H9 (cell line): Measurements from ENCODE around the gene C1QTNF6. TPM values are rescaled to one million over a fixed set of nuclear protein-coding genes. Genes with fewer than 3 reads are reported as not detected.

Experiments
- DNase-seq: peaks from one replicate; pipeline ENCODE4 v3.0.0-alpha.2; 2017
- H2AFZ ChIP-seq: one replicate; pipeline ENCODE4 v1.6.1; 2013; ENCODE audit warnings: mild to moderate bottlenecking, low read length, control low read depth, moderate library complexity
- H2AK5ac ChIP-seq: 2 replicates; pipeline ENCODE4 v1.6.1; 2013; ENCODE audit warnings: low read length, control low read depth, mixed read lengths; ENCODE audit not compliant: insufficient read length
- H2BK120ac ChIP-seq: one replicate; pipeline ENCODE4 v1.6.1; 2013; ENCODE audit warnings: low read depth, mild to moderate bottlenecking, low read length, control low read depth, inconsistent platforms; ENCODE audit not compliant: poor library complexity, severe bottlenecking
- H2BK12ac ChIP-seq: 2 replicates; pipeline ENCODE4 v1.6.1; 2013; ENCODE audit warnings: low read length, control low read depth, mixed read lengths, low read depth; ENCODE audit not compliant: insufficient read length
- H2BK15ac ChIP-seq: 2 replicates; pipeline ENCODE4 v1.6.1; 2013; ENCODE audit warnings: low read depth, low read length, control low read depth
- H2BK20ac ChIP-seq: one replicate; pipeline ENCODE4 v1.6.1; 2013; ENCODE audit warnings: low read depth, mild to moderate bottlenecking, low read length, control low read depth, inconsistent platforms; ENCODE audit not compliant: poor library complexity, severe bottlenecking
- H2BK5ac ChIP-seq: 2 replicates; pipeline ENCODE4 v1.6.1; 2013; ENCODE audit warnings: low read length, control low read depth, mixed read lengths; ENCODE audit not compliant: insufficient read length
- H3K14ac ChIP-seq: 2 replicates; pipeline ENCODE4 v1.6.1; 2013; ENCODE audit warnings: low read length, control low read depth; ENCODE audit not compliant: insufficient read depth
- H3K18ac ChIP-seq: 2 replicates; pipeline ENCODE4 v1.6.1; 2013; ENCODE audit warnings: low read depth, mild to moderate bottlenecking, mixed read lengths, low read length, control low read depth; ENCODE audit not compliant: insufficient read length
- H3K23ac ChIP-seq: 2 replicates; pipeline ENCODE4 v1.6.1; 2013; ENCODE audit warnings: low read length, control low read depth, mixed read lengths, low read depth; ENCODE audit not compliant: insufficient read length
- H3K23me2 ChIP-seq: 2 replicates; pipeline ENCODE4 v1.6.1; 2013; ENCODE audit warnings: low read depth, mild to moderate bottlenecking, mixed read lengths, low read length, control low read depth; ENCODE audit not compliant: insufficient read length, poor library complexity, severe bottlenecking
- H3K27ac ChIP-seq: 2 replicates; pipeline ENCODE4 v1.5.1; 2013; ENCODE audit warnings: low read length, control low read depth, mixed read lengths, low read depth; ENCODE audit not compliant: insufficient read length
- H3K27me3 ChIP-seq: 2 replicates; pipeline ENCODE4 v1.6.1; 2013; ENCODE audit warnings: low read length, control low read depth, inconsistent platforms; ENCODE audit not compliant: insufficient read depth
- H3K4ac ChIP-seq: 2 replicates; pipeline ENCODE4 v1.6.1; 2013; ENCODE audit warnings: low read depth, mild to moderate bottlenecking, control low read depth, inconsistent platforms, low read length, moderate library complexity
- H3K4me1 ChIP-seq: 2 replicates; pipeline ENCODE4 v1.6.1; 2013; ENCODE audit warnings: low read length, control low read depth, inconsistent platforms; ENCODE audit not compliant: insufficient read depth
- H3K4me2 ChIP-seq: 2 replicates; pipeline ENCODE4 v1.6.1; 2013; ENCODE audit warnings: low read length, control low read depth, mixed read lengths; ENCODE audit not compliant: insufficient read length, insufficient read depth
- H3K56ac ChIP-seq: 2 replicates; pipeline ENCODE4 v1.6.1; 2013; ENCODE audit warnings: low read depth, mild to moderate bottlenecking, mixed read lengths, low read length, control low read depth; ENCODE audit not compliant: insufficient read length
- H3K79me1 ChIP-seq: 2 replicates; pipeline ENCODE4 v1.6.1; 2013; ENCODE audit warnings: low read depth, mild to moderate bottlenecking, moderate library complexity, low read length, control low read depth, inconsistent platforms; ENCODE audit not compliant: insufficient read depth, poor library complexity, severe bottlenecking
- H3K79me2 ChIP-seq: 2 replicates; pipeline ENCODE4 v1.6.1; 2013; ENCODE audit warnings: low read length, control low read depth, inconsistent platforms; ENCODE audit not compliant: insufficient read depth
- H3K9ac ChIP-seq: 2 replicates; pipeline ENCODE4 v1.6.1; 2013; ENCODE audit warnings: low read length, control low read depth, mixed read lengths; ENCODE audit not compliant: insufficient read length; ENCODE audit errors: extremely low read depth
- H3K9me3 ChIP-seq: one replicate; pipeline ENCODE4 v1.6.1; 2013; ENCODE audit warnings: low read depth, low read length, inconsistent platforms; ENCODE audit not compliant: control insufficient read depth
- H3T11ph ChIP-seq: one replicate; pipeline ENCODE4 v1.6.1; 2013; ENCODE audit warnings: mild to moderate bottlenecking, low read length, control low read depth, inconsistent platforms
- H4K20me1 ChIP-seq: one replicate; pipeline ENCODE4 v1.6.1; 2013; ENCODE audit not compliant: control insufficient read depth, insufficient read length, insufficient read depth
- H4K5ac ChIP-seq: 2 replicates; pipeline ENCODE4 v1.6.1; 2013; ENCODE audit warnings: low read depth, mild to moderate bottlenecking, mixed read lengths, low read length, control low read depth; ENCODE audit not compliant: insufficient read length
- H4K8ac ChIP-seq: replicated peaks from 2 replicates; pipeline ENCODE4 v1.6.1; 2013; ENCODE audit warnings: low read length, control low read depth, mixed read lengths, low read depth; ENCODE audit not compliant: insufficient read length
- H4K91ac ChIP-seq: 2 replicates; pipeline ENCODE4 v1.6.1; 2013; ENCODE audit warnings: low read depth, mild to moderate bottlenecking, moderate library complexity, mixed read lengths, low read length, control low read depth; ENCODE audit not compliant: insufficient read length
- H3K27ac Mint-ChIP-seq, 3 experiments: 2 replicates in 2 of 3; 3 replicates in 1 of 3; pipeline ENCODE4 v1.8.0; 2020 to 2021; ENCODE audit warnings: mixed read lengths in 3 of 3, mild to moderate bottlenecking in 1 of 3, moderate library complexity in 1 of 3
- H3K27me3 Mint-ChIP-seq: 2 replicates; pipeline ENCODE4 v1.8.0; 2021; ENCODE audit warnings: low read depth, mild to moderate bottlenecking, moderate library complexity, mixed read lengths
- H3K36me3 Mint-ChIP-seq, 3 experiments: 2 replicates in 2 of 3; 3 replicates in 1 of 3; pipeline ENCODE4 v1.8.0; 2020 to 2021; ENCODE audit warnings: low read depth in 3 of 3, mixed read lengths in 3 of 3; ENCODE audit not compliant: insufficient read depth in 1 of 3
- H3K4me1 Mint-ChIP-seq, 2 experiments: 2 replicates each; pipeline ENCODE4 v1.8.0; 2020; ENCODE audit warnings: mixed read lengths in 2 of 2
- H3K4me3 Mint-ChIP-seq, 2 experiments: 2 replicates in 1 of 2; 3 replicates in 1 of 2; pipeline ENCODE4 v1.8.0; 2020 to 2021; ENCODE audit warnings: mild to moderate bottlenecking in 2 of 2, mixed read lengths in 2 of 2, moderate library complexity in 1 of 2
- H3K9me3 Mint-ChIP-seq, 2 experiments: 2 replicates in 1 of 2; 3 replicates in 1 of 2; pipeline ENCODE4 v1.8.0; 2020; ENCODE audit warnings: mild to moderate bottlenecking in 2 of 2, mixed read lengths in 2 of 2, moderate library complexity in 1 of 2
- WGBS: extraction: QIAGEN DNeasy Blood & Tissue Kit; methylation state at CpG from one replicate; pipeline ENCODE4 v1.1.7; 2013; ENCODE audit warnings: missing lambda C conversion rate, low lambda C conversion rate, mixed read lengths; ENCODE audit not compliant: insufficient read length; ENCODE audit errors: extremely low coverage; 5-methylcytosine and 5-hydroxymethylcytosine counted together
- total RNA-seq: library from RNA; stranded (reverse); gene quantifications from 2 replicates; pipeline ENCODE4 v1.2.1, GENCODE V29; 2021
- TF ChIP-seq, protein P1 (sequence below): fragments of 200-600 bp; sonication (generic); conservative IDR thresholded peaks from 3 replicates; pipeline ENCODE4 v1.8.0; 2021; ENCODE audit warnings: antibody characterized with exemption, mild to moderate bottlenecking

The C1QTNF6 gene
- total RNA-seq, 1 experiment from 2014 or later: 5.0 TPM

DNA sequence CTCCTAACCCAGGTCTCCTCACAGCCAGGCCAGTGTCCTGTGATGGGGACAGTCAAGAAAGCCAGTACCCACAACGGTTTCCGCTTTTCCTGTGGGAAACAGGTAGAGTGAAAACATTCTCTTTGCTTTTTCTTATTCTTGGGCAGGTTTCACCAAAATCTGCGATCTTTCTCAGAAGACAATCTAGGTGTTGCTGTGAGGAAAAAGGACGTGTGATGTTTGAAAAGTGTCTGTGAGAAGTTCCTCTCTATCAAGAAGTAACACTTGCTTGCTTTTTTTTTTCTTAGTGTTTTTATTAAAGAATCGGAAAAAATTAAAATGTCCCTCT lies 29.1 kb downstream of the C1QTNF6 start:
- peaks cover 6 to 18% of the 10 kb centered on the region in 2 experiments for H3K4me1 Mint-ChIP-seq
- no peak overlapping the region for H2AK5ac ChIP-seq
- H4K91ac ChIP-seq: no peak overlapping the region
- H3K36me3 Mint-ChIP-seq: peaks cover 0 to 6% (median 2%) of the 10 kb centered on the region in 3 experiments; a peak in 4 of 7 replicates
- no peak overlapping the region for H2BK120ac ChIP-seq
- H3K27me3 Mint-ChIP-seq: peaks cover 39% of the 10 kb centered on the region
- no peak overlapping the region for H2BK20ac ChIP-seq
- H3K4ac ChIP-seq: no peak overlapping the region
- no peaks in the 10 kb centered on the region for H3K79me2 ChIP-seq
- H3K27me3 ChIP-seq: no peaks in the 10 kb centered on the region
- H3K27ac Mint-ChIP-seq: no peak overlapping the region
- no peak overlapping the region for H2BK5ac ChIP-seq
- H2BK12ac ChIP-seq: no peak overlapping the region
- peaks cover 0 to 11% of the 10 kb centered on the region in 2 experiments; a peak in 2 of 5 replicates for H3K9me3 Mint-ChIP-seq
- no peak overlapping the region for H3K9ac ChIP-seq
- no peaks in the 10 kb centered on the region for H3K23me2 ChIP-seq
- H3K56ac ChIP-seq: no peak overlapping the region
- no peak overlapping the region for H3K14ac ChIP-seq
- no peak overlapping the region for H4K5ac ChIP-seq
- no peak overlapping the region for H4K8ac ChIP-seq
- no CpG with 5 or more reads among the region's 5 CpGs for WGBS
- H3K79me1 ChIP-seq: no peaks in the 10 kb centered on the region
- DNase-seq: no peak
- no peak overlapping the region for H3K27ac ChIP-seq
- no peaks in the 10 kb centered on the region for H3K4me1 ChIP-seq
- H2AFZ ChIP-seq: no peak overlapping the region
- H3K4me2 ChIP-seq: no peak overlapping the region
- no peak overlapping the region for H3K4me3 Mint-ChIP-seq
- no peak overlapping the region for H3T11ph ChIP-seq
- H3K9me3 ChIP-seq: no peaks in the 10 kb centered on the region
- H3K18ac ChIP-seq: no peak overlapping the region
- TF ChIP-seq, protein P1, sequence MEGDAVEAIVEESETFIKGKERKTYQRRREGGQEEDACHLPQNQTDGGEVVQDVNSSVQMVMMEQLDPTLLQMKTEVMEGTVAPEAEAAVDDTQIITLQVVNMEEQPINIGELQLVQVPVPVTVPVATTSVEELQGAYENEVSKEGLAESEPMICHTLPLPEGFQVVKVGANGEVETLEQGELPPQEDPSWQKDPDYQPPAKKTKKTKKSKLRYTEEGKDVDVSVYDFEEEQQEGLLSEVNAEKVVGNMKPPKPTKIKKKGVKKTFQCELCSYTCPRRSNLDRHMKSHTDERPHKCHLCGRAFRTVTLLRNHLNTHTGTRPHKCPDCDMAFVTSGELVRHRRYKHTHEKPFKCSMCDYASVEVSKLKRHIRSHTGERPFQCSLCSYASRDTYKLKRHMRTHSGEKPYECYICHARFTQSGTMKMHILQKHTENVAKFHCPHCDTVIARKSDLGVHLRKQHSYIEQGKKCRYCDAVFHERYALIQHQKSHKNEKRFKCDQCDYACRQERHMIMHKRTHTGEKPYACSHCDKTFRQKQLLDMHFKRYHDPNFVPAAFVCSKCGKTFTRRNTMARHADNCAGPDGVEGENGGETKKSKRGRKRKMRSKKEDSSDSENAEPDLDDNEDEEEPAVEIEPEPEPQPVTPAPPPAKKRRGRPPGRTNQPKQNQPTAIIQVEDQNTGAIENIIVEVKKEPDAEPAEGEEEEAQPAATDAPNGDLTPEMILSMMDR: no peak
- H4K20me1 ChIP-seq: no peaks in the 10 kb centered on the region
- H2BK15ac ChIP-seq: no peak overlapping the region
- H3K23ac ChIP-seq: no peak overlapping the region
